Ovary (tissue), 9 donors: ENCODE data around the gene F5. TPM values are rescaled to one million over a fixed set of nuclear protein-coding genes. Genes with fewer than 3 reads are reported as not detected.

Experiments used
- DNase-seq, 5 donors: peaks; one replicate each; pipeline ENCODE4 v3.0.0-alpha.2; 2019 to 2020
- H3K27ac ChIP-seq, 2 donors: fragments of 200-600 bp; one replicate each; pipeline versions ENCODE4 v1.5.1 to v1.8.0; 2019 to 2022
- H3K27me3 ChIP-seq: fragments of 200-600 bp; one replicate; pipeline ENCODE4 v1.8.0; 2022
- H3K36me3 ChIP-seq: fragments of 200-600 bp; sonication (generic); one replicate; pipeline ENCODE4 v1.5.1; 2019
- H3K4me1 ChIP-seq: one replicate; pipeline ENCODE4 v1.8.1; 2013; ENCODE audit warnings: mild to moderate bottlenecking, moderate library complexity; ENCODE audit not compliant: insufficient read depth
- H3K4me3 ChIP-seq: fragments of 200-600 bp; sonication (generic); one replicate; pipeline ENCODE4 v1.5.1; 2017
- H3K9me3 ChIP-seq, 2 donors: fragments of 200-600 bp in 1 of 2; sonication (generic) in 1 of 2; one replicate each; pipeline versions ENCODE4 v1.5.1 to v1.8.1; 2013 to 2019; ENCODE audit warnings: mild to moderate bottlenecking in 1 of 2, moderate library complexity in 1 of 2
- EP300 ChIP-seq: sonication (generic); formaldehyde crosslinking; IDR thresholded peaks from one replicate; pipeline ENCODE4 v1.6.1; 2017; ENCODE audit warnings: antibody characterized with exemption
- POLR2A ChIP-seq: fragments of 450-650 bp; IDR thresholded peaks from one replicate; pipeline ENCODE4 v1.6.1; 2017; ENCODE audit warnings: antibody characterized with exemption, mild to moderate bottlenecking, moderate library complexity
- WGBS, 3 donors: extraction: QIAGEN DNeasy Blood & Tissue Kit in 1 of 3; methylation state at CpG; one replicate each; pipeline versions ENCODE4 v1.1.5 to v1.1.7; 2013 to 2017; 5-methylcytosine and 5-hydroxymethylcytosine counted together
- intact Hi-C, 4 donors: fragments of 100-400 bp; cut with DNase I; formaldehyde crosslinking; loops; one replicate each; pipeline versions ENCODE4 v1.11.0 to v1.15.1; 2022 to 2023
- polyA plus RNA-seq, 2 donors: library from polyadenylated mRNA; stranded (reverse); fragments of 200-250 nt in 1 of 2; fragments of 350-450 nt in 1 of 2; fragmentation: Illumina TruSeq in 1 of 2; extraction: RNeasy Lipid Tissue Mini Kit (QIAGEN cat#74804) in 1 of 2; gene quantifications; one replicate each; pipeline ENCODE4 v1.2.3, GENCODE V29; 2013 to 2014
- total RNA-seq, 7 donors: library from RNA; depleted of rRNA in 2 of 7; stranded (reverse); fragments of >200 nt in 2 of 7; fragmentation: NEBNext Ultra II Directional in 3 of 7; extraction: Animal tissue kit (Norgen Biotek cat#: 25700) in 3 of 7; gene quantifications; one replicate each; pipeline versions ENCODE4 v1.1.0 to v1.2.4, GENCODE V29; 2016 to 2023
- TF ChIP-seq, protein P1 (sequence below), 3 donors: fragments of 450-650 bp in 2 of 3; fragments of 200-600 bp in 1 of 3; IDR thresholded peaks; one replicate each; pipeline versions ENCODE4 v1.5.1 to v1.8.0; 2016 to 2022; ENCODE audit warnings: antibody characterized with exemption in 3 of 3, mild to moderate bottlenecking in 1 of 3
- donor health status: DM: no; HTN: no; CAD: no; lungs with moderate emphysema.
- donor health status: DM: no; HTN: no; CAD: no.
- donor health status: Bipolar disorder and iron deficiency.
- donor health status: DM: yes; HTN: yes; CAD: no.
- donor health status: DM: no; HTN: no; CAD: no.
- donor health status: DM: yes; HTN: yes; CAD: no.

F5 gene
- total and polyA plus RNA-seq, 9 donors = 0.05 to 3.3 (median 0.31) TPM; not detected in 2

DNA sequence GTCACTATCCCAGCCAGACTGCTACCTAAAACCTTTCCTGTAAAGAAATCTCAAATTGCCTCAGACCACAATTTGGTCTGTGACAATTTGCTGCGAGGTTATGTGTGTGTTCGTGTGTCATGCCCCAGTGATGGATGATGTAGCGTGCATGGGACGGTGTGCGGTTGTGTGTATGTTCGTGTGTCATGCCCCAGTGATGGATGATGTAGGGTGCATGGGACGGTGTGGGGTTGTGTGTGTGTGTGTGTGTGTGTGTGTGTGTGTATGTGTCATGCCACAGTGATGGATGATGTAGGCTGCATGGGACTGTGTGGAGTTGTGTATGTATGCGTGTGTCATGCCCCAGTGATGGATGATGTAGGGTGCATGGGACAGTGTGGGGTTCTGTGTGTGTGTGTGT is 34.3 kb upstream of the F5 start:
- Histone ChIP-seq H3K4me3 (no peak overlapping the region), H3K36me3 (no peaks in the 10 kb centered on the region), H3K9me3 (no peaks in the 10 kb centered on the region), H3K27me3 (no peaks in the 10 kb centered on the region), H3K27ac (no peak overlapping the region), H3K4me1 (no peaks in the 10 kb centered on the region)
- 90 to 92% (median 91%) methylated on average over 8 of the region's 8 CpGs for WGBS, 3 donors
- DNase-seq = no peak
- TF ChIP-seq POLR2A = no peak
- TF ChIP-seq EP300 = no peak
- TF ChIP-seq, protein P1, sequence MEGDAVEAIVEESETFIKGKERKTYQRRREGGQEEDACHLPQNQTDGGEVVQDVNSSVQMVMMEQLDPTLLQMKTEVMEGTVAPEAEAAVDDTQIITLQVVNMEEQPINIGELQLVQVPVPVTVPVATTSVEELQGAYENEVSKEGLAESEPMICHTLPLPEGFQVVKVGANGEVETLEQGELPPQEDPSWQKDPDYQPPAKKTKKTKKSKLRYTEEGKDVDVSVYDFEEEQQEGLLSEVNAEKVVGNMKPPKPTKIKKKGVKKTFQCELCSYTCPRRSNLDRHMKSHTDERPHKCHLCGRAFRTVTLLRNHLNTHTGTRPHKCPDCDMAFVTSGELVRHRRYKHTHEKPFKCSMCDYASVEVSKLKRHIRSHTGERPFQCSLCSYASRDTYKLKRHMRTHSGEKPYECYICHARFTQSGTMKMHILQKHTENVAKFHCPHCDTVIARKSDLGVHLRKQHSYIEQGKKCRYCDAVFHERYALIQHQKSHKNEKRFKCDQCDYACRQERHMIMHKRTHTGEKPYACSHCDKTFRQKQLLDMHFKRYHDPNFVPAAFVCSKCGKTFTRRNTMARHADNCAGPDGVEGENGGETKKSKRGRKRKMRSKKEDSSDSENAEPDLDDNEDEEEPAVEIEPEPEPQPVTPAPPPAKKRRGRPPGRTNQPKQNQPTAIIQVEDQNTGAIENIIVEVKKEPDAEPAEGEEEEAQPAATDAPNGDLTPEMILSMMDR (IDR thresholded peaks at IDR 0.05) = no peak
- intact Hi-C loops = no loop called here

DNA sequence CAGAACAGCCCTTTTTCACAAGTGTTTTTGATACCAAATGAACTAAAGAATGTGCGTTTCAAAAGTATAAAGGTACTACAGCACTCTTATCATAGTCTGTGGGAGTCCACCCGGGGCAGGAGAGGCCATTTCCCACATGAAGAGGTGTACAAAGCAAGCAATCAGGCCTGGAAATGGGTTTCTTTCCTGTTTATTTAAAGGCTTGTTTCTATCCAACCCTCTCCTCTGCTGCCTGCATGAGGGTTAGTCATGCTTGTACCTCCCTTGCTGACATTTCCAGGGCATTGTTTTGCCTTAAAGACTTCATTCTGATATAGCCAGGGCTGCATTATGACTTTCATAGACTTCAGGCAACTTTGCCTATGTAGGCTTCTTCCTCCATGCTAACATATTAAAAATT is 32.1 kb upstream of the F5 start:
- intact Hi-C loops = no loop called here
- DNase-seq = no peak
- no peaks in the 10 kb centered on the region for H3K4me1 ChIP-seq
- H3K27me3 ChIP-seq = no peaks in the 10 kb centered on the region
- H3K27ac ChIP-seq = no peak overlapping the region
- H3K4me3 ChIP-seq = no peak overlapping the region
- no peaks in the 10 kb centered on the region for H3K36me3 ChIP-seq
- 62 to 78% (median 62%) methylated on average over 2 of the region's 2 CpGs for WGBS, 3 donors
- no peak for TF ChIP-seq EP300
- TF ChIP-seq POLR2A = no peak
- TF ChIP-seq, protein P1 (IDR thresholded peaks at IDR 0.05) = no peak
- no peaks in the 10 kb centered on the region for H3K9me3 ChIP-seq

DNA sequence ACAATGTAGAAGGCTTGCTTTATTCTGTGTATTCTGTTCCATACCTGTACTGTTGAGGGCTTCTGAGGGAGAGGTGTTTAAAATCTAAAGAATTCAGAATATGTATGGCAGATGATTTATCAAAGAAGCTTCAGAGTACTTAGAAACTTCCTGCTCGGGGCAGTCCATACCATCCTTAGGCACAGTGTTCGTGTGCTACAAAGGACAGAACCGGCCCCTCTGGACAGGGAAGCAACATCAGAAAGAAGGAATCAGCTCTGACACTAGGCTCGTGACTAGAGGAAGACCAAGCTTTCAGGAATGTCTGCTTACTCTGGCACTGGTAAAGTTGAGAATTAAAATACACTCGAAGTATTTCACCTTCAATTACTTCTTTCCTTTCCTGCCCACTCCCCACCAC is 29.5 kb upstream of the F5 start:
- WGBS, 3 donors = 43 to 53% (median 47%) methylated on average over 5 of the region's 5 CpGs
- Histone ChIP-seq H3K4me3 (no peak overlapping the region), H3K27me3 (no peaks in the 10 kb centered on the region), H3K36me3 (no peaks in the 10 kb centered on the region), H3K27ac (no peak overlapping the region), H3K9me3 (no peaks in the 10 kb centered on the region), H3K4me1 (no peaks in the 10 kb centered on the region)
- DNase-seq = no peak
- TF ChIP-seq, protein P1 (IDR thresholded peaks at IDR 0.05) = no peak
- TF ChIP-seq POLR2A (no peak), EP300 (no peak)
- intact Hi-C loops = no loop called here

DNA sequence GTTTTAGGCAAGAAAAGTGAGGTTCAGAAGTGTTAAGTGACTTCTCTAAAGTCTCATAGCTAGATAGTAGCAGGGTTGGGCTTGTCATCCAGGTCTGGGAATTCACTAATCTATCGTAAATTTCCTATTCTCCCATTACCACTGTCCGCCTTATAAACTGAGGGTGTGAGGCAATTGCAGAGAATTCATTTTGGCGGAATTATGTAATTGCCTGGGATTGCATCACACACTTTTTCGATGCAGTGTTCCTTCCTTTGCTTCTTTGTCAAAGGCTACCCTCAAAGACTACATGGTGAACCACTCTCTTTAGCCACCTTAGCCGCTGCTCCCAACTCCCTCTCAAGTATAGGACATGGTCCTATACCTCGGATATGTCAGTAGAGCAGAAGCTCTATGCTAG is 24.6 kb upstream of the F5 start:
- Histone ChIP-seq H3K9me3 (no peaks in the 10 kb centered on the region), H3K4me3 (no peak overlapping the region), H3K27ac (no peak overlapping the region), H3K4me1 (no peaks in the 10 kb centered on the region), H3K27me3 (no peaks in the 10 kb centered on the region), H3K36me3 (no peaks in the 10 kb centered on the region)
- TF ChIP-seq POLR2A = no peak
- TF ChIP-seq, protein P1 (IDR thresholded peaks at IDR 0.05) = no peak
- no peak for TF ChIP-seq EP300
- WGBS, 3 donors = 70 to 87% (median 76%) methylated on average over 6 of the region's 6 CpGs
- intact Hi-C loops = no loop called here
- no peak for DNase-seq

DNA sequence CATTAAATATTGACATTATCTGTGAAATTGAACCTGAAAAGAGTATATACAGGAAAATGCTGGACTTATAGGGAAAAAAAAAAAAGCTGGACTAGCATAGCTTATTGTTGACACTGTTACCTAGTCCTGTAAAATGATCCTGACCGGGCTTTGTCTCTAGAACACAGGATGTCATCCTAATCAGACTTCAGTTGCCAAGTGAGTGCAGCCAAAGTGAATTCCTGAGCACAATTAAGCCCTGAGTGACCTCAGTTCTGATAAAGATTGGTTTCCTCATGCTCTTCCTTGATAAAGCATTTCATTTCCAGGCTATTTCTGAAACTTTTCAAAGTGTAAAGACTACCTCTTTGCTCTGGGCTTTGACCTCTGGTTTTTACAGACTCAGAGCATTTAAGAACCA is 23.8 kb upstream of the F5 start:
- Histone ChIP-seq H3K36me3 (no peaks in the 10 kb centered on the region), H3K9me3 (no peaks in the 10 kb centered on the region), H3K27ac (no peak overlapping the region), H3K4me3 (no peak overlapping the region), H3K4me1 (no peaks in the 10 kb centered on the region), H3K27me3 (no peaks in the 10 kb centered on the region)
- intact Hi-C loops = no loop called here
- 28 to 56% (median 53%) methylated on average over 1 of the region's 1 CpG for WGBS, 3 donors
- TF ChIP-seq POLR2A = no peak
- no peak for TF ChIP-seq EP300
- TF ChIP-seq, protein P1 (IDR thresholded peaks at IDR 0.05) = no peak
- no peak for DNase-seq
